ENCODE measurements around the gene OTX1.

The OTX1 gene

DNA sequence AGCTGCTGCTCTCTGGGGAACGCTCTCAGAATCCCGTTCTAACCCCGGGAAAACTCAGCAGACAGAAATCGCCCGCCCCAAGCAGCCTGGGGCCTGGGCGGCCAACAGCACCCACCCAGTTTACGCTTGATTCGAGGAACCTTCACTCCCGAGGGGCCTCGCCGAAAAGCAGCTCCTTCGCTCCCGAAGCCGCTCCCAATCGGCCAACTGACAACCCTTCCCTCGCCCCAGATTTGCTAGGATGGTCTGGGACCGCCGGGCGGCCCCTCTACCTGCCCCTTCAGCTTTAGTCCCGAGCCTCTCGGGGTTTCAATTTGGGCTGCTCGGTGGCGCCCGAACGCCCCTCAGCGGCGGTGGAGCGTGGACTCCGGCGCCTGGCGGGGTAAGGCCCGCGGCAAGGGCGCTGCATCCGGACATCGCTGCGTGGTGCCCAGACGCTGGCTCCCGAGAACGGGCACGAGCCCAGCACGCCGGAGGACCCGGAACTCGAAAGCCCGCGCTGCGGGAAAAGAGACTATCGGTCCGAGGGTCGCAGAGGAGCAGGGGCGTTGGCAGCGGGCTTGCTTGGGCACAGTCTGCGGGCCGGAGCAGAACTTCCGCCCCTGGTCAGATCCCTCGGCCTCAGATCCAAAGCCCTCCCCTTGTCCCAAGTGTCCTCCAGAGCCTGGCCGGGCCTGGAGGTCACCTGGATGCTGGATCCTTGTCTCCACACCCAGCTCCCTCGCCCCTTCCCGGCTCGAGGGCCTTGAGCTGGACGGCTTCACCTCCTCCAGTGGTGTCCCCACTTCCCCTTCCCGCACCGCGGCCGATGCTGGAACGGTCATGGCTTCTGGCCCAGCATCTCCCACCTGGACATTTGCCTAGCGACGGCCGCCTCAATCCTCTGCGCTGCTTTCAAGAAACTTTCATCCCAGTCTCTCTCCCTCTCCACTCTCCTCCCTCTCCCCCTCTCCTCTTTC, 3.0 kb upstream of the OTX1 start:
- peak; percentile 66 for DNase-seq

- peak; percentile 69 for DNase-seq
Measured at GRCh38 chr2:63048367-63049171, 2.1 kb upstream of the OTX1 start.

DNA sequence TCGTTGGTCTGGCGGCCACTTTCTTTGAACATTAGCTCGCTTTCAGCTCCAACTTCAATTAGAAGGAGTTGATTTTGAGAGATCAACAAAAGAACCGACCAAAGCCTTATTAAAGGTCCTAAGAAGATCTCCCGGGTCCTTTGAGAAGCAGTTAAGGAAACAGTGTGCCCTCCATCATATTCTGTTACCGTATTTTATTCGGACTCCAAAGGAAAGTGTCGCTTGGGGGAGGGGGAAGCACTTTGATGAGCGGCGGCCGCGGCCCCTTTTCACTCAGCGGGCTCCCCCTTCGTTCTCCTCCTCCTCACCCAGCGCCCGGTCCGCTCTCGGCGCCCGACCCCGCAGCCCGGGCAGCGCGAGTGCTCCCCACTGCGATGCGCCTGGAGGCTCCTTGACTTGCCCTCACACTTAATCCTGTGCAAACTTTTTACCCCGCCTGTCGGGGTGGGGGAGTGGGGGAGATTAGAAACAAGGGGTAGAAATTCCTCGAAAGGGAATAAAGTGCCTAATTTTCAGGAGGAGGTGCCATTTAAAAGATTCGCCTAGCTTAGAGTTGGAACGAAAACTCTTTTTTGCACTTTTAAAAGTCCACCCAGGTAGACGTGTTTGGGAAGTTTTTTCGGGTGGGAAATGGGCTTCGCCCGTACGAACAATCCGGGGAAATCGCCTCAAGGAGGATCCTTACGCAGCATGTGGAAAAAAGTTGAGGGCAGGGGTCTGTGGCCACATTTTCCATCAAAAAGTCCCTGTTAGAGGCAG, 1.2 kb upstream of the OTX1 start:
- no peak for DNase-seq

GRCh38 chr2:63049970-63050333, 678 bp upstream of the OTX1 start:
- no peak for DNase-seq

GRCh38 chr2:63051042-63051794, 588 bp downstream of the OTX1 start:
- DNase-seq, result no peak

DNA sequence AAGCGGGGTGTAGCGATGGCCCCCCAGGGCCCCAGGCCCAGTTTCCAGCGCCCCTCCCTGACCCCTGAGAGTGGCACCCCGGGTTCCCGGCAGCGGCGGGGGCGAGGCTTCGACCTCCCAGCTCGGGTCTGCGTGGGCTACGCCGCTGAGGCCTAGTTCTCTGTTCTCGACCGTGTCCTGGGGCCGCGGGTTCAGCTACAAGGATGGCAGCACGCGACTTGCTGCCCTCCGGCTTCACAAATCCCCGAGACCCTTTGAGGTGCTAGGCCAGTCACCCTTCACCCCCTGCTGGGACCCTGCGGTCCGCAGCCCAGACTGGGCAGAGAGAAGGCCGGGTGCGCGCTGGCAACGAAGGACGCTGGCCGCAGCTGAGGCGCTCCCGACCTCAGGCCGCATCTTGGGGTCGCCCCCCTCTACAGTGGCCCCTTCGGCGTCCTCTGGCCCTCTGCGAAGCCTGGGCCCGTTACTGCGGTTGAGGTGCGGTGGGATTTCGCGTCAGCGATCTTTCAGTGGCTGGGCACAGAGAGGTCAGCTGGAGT, 1.2 kb downstream of the OTX1 start:
- no peak for DNase-seq

DNA sequence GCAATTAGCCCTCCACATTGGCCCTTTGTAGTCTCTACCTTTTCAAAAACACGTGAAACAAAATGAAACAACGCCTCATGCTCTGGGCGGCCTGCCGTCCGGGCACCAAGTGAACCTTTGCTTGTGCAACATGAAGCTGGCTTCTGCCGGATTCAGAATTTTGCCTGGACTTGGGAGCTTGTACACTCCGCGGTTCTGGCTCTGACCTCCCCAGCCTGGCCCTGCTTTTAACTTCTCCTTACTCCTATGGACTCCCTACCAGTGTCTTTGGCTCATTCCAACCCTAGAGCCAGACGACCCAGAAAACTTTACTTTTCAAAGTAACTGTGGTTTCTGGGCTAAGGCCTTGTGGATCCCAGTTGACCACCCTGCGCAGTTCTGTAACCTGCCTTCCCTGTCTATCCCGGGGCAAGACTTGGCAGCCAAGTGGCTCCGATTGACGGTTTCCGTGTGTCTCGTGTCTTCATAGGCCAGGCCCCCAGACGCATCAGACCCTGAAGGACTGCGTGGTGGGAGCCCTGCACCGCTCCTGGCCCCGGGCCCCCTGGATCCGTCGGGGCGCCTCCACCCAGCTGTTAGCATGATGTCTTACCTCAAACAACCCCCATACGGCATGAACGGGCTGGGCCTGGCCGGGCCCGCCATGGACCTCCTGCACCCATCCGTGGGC, 1.9 kb downstream of the OTX1 start:
- no peak for DNase-seq

- no peak for DNase-seq
Measured at GRCh38 chr2:63053081-63053888, 2.7 kb downstream of the OTX1 start.

DNA sequence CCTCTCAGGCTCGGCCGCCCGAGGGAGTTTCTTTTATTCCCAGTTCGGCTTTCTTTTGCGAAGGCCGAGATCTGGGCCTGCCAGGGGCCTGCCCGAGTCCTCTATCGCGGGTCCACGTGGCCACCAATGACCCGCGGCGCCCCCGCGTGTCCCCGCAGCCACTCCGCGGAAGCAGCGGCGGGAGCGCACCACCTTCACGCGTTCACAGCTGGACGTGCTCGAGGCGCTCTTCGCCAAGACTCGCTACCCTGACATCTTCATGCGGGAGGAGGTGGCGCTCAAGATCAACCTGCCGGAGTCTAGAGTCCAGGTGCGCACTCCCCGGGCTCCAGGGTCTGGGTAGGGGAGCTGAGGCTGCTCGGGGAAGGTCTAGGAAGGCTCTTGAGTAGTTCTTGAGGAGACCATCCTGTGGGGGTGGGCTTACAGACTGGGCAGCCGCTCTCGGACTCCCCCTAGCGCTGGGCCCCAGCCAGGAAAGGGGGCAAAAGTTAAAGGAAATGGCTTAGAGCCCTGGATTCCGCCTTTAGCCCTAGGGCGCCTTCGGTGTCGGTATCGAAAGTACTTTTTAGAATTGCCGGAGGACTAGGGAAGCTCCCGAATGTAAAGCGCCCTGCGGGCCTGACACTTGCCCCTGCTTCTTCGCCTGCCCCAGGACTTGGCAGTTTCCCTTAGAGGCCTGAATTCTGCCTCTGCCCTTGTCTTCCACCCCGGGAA, 3.4 kb downstream of the OTX1 start:
- peak; percentile 85 for DNase-seq

- DNase-seq, result peak; percentile 54
Measured at GRCh38 chr2:63054841-63055225, 4.2 kb downstream of the OTX1 start.

DNA sequence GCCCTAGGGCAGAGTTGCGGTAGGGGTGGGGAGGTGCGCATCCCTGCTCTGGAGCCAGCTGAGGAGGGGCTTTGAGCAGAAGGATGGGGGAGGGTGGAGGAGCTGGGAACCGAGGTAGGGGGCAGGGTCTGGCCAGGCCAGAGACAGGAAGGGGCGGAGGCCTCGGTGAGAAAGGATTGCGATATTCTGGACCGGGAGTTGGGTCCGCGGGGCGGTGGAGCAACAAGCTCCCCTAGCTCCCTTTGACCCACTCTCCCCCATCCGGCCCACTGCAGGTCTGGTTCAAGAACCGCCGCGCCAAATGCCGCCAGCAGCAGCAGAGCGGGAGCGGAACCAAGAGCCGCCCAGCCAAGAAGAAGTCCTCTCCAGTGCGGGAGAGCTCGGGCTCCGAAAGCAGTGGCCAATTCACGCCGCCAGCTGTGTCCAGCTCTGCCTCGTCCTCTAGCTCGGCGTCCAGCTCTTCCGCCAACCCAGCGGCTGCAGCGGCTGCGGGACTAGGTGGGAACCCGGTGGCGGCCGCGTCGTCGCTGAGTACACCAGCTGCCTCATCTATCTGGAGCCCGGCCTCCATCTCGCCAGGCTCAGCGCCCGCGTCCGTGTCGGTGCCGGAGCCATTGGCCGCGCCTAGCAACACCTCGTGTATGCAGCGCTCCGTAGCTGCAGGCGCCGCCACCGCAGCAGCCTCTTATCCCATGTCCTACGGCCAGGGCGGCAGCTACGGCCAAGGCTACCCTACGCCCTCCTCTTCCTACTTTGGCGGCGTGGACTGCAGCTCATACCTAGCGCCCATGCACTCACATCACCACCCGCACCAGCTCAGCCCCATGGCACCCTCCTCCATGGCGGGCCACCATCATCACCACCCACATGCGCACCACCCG, 4.8 kb downstream of the OTX1 start:
- peak; percentile 67 for DNase-seq

DNA sequence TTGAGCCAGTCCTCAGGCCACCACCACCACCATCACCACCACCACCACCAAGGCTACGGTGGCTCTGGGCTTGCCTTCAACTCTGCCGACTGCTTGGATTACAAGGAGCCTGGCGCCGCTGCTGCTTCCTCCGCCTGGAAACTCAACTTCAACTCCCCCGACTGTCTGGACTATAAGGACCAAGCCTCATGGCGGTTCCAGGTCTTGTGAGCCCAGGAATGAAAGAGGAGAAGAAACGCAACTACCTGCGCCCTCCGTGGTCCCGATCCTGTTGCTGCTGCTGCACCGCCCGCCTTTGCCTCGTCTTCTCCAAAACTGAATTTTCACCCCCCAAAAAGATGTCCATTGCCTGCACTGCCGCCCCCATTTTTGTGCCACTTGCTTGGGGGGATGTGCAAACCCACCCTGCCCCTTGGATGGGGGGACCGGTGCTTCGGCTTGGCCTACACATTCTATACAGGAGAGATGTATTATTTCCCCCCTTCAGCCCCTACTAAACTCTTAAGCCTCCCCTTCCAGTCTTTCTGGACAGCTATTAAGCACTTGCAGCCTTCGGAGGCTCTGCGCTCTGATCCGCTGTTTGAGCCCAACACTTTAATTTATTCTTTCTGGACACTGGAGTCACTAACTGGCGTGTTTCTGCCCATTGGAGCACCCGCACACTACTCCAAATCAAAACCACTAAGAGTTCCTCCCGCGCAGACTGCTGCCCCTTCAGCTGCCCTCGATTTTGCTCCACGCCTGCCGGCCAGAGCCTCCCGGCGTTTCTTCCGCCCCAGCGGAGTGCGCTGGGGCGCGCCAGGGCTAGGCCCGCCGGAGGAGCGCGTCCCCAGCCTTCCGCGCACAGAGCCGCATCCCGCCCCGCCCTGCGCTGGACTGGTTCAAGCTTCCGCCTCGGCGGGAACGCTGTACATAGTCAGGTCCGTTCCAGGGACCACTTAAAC, 5.7 kb downstream of the OTX1 start:
- DNase-seq, result peak; percentile 66

- no peak for DNase-seq
Measured at GRCh38 chr2:63057249-63058143, 6.9 kb downstream of the OTX1 start.

GRCh38 chr2:63058144-63058920, 7.7 kb downstream of the OTX1 start:
- peak; percentile 63 for DNase-seq

DNA sequence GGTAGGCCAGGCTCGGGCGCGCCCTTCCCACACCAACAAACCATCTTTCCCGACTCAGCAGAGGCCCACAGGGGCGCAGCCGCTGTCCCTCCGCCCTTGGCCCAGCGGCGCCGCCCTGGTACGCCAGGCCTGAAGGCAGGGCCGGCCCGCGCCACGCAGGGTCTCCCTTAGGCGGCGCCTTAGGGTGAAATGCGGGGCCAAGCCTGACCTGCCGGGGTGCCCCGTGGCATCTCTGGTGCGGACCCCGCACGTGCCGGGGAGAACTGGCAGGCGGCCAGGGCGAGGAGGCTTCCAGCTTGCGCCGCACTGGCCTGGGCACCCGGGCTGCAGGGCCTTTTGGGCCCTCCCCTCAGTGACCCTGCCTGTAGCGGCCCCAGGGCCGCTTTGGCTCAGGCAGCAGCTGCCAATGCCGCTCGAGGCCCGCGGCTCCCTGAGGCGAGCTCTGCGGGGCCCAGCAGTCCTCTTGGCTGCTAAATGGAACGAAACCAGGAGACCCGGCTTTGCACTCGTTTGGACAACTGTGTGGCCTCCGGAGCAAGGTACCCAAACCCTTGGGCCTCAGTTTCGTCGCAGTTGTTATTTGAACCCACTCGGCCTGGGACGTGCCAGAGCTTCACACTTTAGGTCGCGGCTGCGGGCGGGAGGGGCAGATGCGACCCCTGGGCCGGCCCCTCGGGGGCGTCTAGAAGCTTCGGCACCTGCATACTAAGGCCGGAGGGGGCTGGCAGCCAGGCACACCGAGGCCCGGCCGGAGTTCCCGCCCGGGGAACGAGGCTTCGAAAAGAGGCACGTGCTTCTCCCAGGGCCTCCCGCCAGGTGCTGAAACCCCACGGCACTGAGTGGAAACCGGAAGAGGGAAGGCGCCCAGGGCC, 8.5 kb downstream of the OTX1 start:
- peak; percentile 71 for DNase-seq

Measured in islet precursor cell (in vitro differentiated cells).